ENCODE data around the gene DSCAM.

The DSCAM gene

DNA sequence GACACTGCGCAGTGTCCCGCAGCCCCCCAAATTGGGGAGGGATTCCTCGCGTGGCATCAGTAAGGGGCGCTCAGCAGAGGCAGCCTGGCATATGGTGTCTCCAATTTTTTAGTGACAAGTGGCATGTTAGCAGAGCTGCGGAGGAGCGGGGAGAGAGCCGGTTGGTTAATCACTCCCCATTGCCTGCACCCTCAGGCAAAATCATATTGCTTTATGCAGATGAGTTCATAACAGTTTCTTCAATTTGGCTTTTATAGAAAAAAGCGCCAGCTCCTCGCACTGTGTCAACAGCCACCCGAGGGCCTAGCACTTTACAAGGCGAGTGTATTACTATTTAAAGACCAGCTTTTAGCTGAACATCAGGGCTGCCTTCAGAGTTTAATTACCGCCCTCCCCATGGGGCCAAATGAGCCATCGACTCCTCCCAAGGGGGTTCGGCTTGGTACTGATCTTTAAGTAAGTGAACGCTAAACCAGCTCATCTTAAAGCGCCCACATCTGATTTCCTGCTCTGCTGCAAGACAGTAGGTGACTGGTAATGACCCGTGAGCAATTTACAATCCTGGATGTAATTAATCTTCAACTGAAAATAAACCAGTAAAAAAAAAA, 298.9 kb downstream of the DSCAM start:
- no peak for DNase-seq (ENCODE audit: low read depth)
- TF ChIP-seq, protein P1, sequence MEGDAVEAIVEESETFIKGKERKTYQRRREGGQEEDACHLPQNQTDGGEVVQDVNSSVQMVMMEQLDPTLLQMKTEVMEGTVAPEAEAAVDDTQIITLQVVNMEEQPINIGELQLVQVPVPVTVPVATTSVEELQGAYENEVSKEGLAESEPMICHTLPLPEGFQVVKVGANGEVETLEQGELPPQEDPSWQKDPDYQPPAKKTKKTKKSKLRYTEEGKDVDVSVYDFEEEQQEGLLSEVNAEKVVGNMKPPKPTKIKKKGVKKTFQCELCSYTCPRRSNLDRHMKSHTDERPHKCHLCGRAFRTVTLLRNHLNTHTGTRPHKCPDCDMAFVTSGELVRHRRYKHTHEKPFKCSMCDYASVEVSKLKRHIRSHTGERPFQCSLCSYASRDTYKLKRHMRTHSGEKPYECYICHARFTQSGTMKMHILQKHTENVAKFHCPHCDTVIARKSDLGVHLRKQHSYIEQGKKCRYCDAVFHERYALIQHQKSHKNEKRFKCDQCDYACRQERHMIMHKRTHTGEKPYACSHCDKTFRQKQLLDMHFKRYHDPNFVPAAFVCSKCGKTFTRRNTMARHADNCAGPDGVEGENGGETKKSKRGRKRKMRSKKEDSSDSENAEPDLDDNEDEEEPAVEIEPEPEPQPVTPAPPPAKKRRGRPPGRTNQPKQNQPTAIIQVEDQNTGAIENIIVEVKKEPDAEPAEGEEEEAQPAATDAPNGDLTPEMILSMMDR (conservative IDR thresholded peaks at IDR 0.05; ENCODE audit: low read depth, low read length) = no peak

DNA sequence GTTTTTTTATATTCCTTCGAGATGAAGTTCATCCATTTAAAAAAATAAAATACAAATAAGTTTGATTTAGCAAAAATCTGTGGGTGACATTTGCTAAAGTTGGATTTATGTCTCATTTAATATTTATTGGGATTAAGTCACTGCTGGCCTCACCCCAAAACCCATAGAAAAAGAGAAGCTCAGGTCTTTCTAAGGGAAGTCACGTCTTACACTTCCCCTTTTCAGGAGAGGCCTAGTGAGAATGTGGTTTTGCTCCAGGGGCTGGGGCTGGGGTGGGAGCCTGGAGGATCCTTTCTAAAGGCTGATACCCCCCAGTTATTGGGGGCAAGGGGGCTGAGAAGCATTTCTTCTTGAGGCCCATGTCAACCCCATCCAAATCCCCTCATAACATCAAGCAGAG, 300.3 kb downstream of the DSCAM start:
- TF ChIP-seq, protein P1 (conservative IDR thresholded peaks at IDR 0.05; ENCODE audit: low read depth, low read length) = no peak
- no peak overlapping the region for H3K4me3 ChIP-seq (ENCODE audit: low read depth, low read length)
- DNase-seq (ENCODE audit: low read depth) = no peak

More for the DNA sequence above, 298.9 kb downstream of the DSCAM start:
- H3K4me3 ChIP-seq (ENCODE audit: low read depth, low read length) = no peak overlapping the region

DNA sequence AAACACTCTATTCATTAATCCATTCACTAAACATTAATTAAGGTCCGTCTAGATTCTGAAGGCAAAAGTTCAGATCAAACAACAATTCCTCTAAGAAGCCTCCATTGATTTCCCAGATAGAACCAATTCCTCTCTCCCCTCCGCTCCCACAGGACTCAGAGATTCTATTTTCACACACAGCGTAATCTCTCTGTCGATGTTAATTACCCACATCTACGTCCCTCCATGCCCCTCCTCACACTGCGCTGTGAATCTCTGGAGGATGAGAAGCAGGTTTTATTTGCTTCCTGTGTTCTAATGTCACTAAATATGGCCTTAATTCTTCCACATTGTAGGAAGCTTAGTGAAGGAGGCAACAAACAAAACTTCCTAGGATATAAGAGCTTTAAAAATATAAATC, 306.7 kb downstream of the DSCAM start:
- TF ChIP-seq, protein P1 (conservative IDR thresholded peaks at IDR 0.05; ENCODE audit: low read depth, low read length) = no peak

DNA sequence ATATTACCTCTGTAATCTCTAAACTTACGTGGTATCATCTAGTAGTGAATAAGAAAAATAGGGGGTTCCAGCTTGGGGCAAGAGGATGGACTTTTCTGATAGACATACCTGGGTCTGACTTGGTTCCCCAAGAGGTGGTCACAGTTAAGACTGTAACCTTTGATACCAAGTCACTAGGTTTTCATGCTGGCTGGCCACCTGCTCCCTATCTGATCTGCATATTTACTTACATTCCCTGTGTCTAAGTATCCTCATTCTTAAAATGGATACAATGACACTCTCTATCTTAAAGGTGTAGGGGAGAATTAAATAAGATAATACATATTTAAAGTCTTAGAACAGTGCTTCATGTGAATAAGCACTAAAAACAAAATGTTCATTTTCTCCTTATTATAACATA, 312.1 kb downstream of the DSCAM start:
- TF ChIP-seq, protein P1 (conservative IDR thresholded peaks at IDR 0.05; ENCODE audit: low read depth, low read length) = no peak
- H3K4me3 ChIP-seq (ENCODE audit: low read depth, low read length) = no peak overlapping the region
- no peak for DNase-seq (ENCODE audit: low read depth)

More for the DNA sequence above, 306.7 kb downstream of the DSCAM start:
- H3K4me3 ChIP-seq (ENCODE audit: low read depth, low read length) = no peak overlapping the region
- no peak for DNase-seq (ENCODE audit: low read depth)

DNA sequence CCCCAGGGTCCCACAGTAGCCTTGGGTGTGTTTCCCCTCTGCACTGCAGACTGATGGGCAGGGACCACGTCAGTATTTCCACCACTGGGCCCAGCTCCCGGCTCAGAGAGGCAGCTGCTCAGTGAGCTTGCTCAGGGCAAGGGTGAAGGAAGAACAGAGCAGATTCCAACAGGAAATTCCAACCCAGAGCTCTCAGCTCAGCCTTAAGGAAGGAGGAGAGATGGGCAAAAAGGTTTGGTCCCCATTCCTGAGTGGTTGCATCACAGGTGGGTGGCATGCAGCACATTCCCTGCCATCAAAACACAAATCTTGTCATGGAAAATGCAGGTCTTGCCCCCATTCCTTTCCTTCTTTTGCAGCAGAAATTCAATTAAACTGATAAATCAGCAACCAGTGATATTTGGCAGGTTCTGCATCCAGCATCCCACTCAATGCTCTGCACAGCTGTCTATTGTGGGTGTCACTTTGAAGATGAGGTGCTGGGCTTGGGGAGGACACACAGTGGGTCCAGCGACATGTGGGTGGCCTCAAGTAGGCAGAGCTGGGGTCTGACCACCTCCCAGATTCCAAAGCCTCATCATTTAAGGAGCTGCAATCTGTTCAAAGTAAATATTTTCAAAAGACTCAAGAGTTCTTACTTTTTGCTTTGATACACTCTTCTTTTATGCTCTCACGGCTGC, 315.4 kb downstream of the DSCAM start:
- no peak overlapping the region for H3K4me3 ChIP-seq (ENCODE audit: low read depth, low read length)
- TF ChIP-seq, protein P1 (conservative IDR thresholded peaks at IDR 0.05; ENCODE audit: low read depth, low read length) = no peak
- DNase-seq (ENCODE audit: low read depth) = no peak

DNA sequence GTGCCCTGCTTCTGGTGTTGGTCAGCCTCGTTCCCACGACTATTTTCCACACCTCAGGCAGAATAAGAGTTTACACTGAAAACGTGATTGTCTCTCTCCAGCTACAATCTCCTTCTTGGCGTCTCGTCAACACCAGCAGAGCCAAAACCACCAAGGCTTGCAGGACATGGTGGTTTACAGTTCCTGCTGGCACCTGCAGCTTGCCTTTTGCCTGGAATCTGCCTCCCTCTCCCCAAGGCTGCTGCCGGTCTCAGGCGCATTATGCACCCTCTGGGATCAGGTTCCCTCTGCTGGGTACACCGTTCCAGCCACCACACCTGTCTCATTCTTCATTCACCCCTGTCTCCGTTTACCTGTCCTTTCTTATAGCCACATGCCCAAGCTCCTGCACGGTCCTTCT, 315.9 kb downstream of the DSCAM start:
- DNase-seq (ENCODE audit: low read depth) = no peak
- H3K4me3 ChIP-seq (ENCODE audit: low read depth, low read length) = no peak overlapping the region
- TF ChIP-seq, protein P1 (conservative IDR thresholded peaks at IDR 0.05; ENCODE audit: low read depth, low read length) = no peak

DNA sequence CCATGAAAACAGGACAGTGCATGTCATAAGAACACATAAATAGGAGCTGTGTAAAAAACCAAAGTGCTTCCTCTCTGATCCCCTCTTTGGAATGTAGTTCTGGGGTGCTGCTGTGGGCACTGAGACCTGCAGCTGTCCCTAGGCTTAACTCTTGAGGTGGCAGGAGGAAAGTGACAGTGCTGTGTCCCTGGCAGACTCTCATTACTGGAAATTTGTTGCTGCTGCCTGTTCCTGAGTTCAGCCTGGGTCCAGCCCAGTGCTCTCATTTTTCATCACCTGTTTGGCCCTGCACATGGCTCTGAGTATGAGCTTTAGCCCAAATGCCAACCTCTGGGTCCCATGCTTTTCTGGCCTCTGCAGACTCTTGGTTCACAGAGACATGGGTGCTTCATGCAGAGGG, 329.3 kb downstream of the DSCAM start:
- H3K4me3 ChIP-seq (ENCODE audit: low read depth, low read length) = no peak overlapping the region
- no peak for DNase-seq (ENCODE audit: low read depth)
- TF ChIP-seq, protein P1 (conservative IDR thresholded peaks at IDR 0.05; ENCODE audit: low read depth, low read length) = no peak
